ENCODE results near the gene TRMT2A.

The TRMT2A gene

GRCh38 chr22:20149257-20150250, 32.5 kb upstream of the TRMT2A start:
- no peak for DNase-seq (ENCODE audit: low read depth in 2 of 2)

- no peak for DNase-seq (ENCODE audit: low read depth in 2 of 2)
These were observed 31.4 kb upstream of the TRMT2A start for GRCh38 chr22:20148414-20148813.

DNA sequence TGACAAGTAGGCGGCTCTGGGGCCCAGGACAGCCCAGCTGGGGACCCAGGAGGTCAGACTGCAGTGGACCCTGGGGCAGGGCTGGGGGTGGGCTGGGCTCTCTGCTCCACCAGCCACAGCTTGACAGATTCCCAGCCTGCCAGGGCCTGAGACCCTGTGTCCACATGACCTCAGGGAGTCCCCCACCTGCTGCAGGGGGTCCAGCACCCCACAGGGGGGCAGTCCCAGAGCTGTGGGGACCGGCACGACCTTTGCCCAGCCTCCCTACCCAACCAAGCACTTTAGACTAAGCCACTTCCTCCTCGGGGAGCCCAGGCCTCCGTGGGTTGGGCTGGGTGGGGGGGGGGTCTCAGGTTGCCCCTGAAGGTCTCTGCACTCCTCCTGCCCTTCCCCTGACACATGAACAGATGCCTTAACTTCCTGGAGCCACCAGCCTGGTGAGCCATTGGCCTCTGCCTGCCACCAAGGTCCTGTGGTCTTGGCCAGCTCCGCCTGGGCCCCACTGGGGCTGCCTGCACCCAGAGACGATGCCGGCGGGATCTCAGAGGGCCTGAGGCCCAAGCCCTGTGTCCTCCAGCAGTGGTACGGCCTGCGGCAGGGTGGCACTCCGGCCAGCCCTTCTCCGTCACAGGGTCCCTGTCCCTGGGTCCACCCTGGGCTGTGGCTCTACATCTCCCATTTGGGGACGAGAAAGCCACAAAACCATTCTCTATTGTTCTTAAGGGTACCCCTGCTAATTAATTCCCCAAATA, 30.4 kb upstream of the TRMT2A start:
- DNase-seq (ENCODE audit: low read depth in 2 of 2), result no peak

DNA sequence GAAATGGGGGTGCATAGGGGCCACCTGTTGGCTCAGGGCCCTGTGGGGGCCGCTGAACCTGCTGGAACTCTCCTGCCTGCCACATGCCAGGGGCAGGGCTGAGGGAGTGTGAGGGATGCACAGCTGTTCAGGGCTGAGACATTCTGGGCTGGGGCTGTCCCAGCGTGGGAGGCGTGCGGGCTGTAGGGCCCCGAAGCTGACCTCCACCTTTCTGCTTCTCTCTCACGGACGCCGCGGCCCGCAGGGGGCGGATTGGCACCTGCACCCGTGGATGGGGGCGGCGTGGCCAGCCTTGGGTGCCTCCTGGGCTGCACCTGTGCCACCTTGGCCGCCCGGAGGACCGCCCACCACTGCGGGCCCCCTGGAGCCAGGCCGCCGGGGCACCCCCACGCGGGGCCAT, 29.8 kb upstream of the TRMT2A start:
- no peak for DNase-seq (ENCODE audit: low read depth in 2 of 2)

DNA sequence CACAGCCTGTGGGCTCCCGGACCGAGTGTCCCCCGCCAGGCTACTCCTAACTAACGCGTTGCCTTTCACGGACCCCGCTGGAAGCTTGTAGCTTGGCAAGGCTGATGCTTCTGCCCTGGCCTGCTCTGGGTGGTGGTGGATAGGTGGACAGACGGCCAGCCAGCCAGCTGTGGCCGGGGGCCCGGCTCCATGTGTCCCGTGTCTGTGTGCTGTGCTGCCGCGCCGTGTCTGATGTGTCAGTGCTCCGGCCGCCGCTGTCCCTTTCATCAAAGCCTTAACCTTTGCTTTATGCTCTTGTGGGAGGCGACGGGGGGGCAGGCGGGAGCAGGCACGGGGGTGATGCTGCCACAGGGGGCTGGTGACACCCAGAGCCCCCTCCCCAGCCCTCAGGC, 28.8 kb upstream of the TRMT2A start:
- no peak for DNase-seq (ENCODE audit: low read depth in 2 of 2)

DNA sequence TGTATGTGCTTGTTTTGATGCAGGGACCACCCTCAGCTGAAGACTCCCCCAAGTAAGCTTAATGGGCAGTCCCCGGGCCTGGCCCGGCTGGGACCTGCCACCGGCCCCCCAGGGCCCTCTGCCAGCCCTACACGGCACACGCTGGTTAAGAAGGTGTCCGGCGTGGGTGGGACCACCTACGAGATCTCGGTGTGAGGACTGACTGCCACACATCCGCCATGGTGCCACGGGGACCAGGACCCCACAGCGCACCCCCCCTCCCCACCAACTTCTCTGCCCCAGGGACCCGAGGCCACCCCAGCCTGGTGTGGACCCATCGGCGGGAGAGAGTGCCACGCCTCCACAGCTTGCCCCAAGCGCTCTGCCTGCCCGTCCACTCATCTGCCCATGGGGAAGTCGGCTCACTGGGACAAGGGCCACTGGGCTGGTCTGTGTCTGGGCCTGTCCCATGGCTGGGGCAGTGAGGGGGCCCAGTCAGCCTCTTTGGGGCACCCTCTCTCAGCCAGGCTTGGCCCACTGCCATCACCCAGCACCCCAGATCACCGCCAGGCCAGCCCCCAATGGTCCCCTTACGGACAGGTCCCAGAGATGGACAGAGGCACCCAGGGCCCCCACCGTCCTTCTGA, 28.3 kb upstream of the TRMT2A start:
- DNase-seq (ENCODE audit: low read depth in 2 of 2), result no peak

GRCh38 chr22:20143883-20144665, 27.0 kb upstream of the TRMT2A start:
- no peak for DNase-seq (ENCODE audit: low read depth in 2 of 2)

GRCh38 chr22:20142711-20143621, 25.9 kb upstream of the TRMT2A start:
- no peak for DNase-seq (ENCODE audit: low read depth in 2 of 2)

- DNase-seq (ENCODE audit: low read depth in 2 of 2), result no peak
These were observed 24.4 kb upstream of the TRMT2A start for GRCh38 chr22:20141186-20142077.

DNA sequence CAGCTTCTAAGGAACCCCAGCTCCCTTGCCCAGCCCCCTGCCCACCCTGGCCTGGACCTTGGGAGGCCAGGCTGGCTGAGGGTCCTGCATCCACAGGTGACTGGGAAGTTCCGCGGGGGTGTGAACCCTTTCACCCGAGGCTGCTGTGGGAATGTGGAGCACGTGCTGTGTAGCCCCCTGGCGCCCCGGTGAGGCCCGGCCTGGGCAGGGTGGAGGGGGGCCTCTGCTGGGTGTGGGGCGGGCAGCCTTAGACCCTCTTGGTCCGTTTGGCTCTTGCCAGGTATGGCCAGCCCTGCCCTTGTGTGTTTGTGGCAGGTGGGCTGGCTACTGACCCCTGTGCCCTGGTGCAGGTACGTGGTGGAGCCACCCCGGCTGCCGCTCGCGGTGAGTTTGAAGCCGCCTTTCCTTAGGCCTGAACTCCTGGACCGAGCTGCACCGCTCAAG, 23.5 kb upstream of the TRMT2A start:
- DNase-seq (ENCODE audit: low read depth in 2 of 2), result no peak

GRCh38 chr22:20140107-20140445, 23.1 kb upstream of the TRMT2A start:
- no peak for DNase-seq (ENCODE audit: low read depth in 2 of 2)

- no peak for DNase-seq (ENCODE audit: low read depth in 2 of 2)
These were observed 22.5 kb upstream of the TRMT2A start for GRCh38 chr22:20139391-20140106.

- no peak for DNase-seq (ENCODE audit: low read depth in 2 of 2)
These were observed 21.8 kb upstream of the TRMT2A start for GRCh38 chr22:20138868-20139267.

- DNase-seq (ENCODE audit: low read depth in 2 of 2), result no peak
These were observed 21.4 kb upstream of the TRMT2A start for GRCh38 chr22:20138417-20138738.

DNA sequence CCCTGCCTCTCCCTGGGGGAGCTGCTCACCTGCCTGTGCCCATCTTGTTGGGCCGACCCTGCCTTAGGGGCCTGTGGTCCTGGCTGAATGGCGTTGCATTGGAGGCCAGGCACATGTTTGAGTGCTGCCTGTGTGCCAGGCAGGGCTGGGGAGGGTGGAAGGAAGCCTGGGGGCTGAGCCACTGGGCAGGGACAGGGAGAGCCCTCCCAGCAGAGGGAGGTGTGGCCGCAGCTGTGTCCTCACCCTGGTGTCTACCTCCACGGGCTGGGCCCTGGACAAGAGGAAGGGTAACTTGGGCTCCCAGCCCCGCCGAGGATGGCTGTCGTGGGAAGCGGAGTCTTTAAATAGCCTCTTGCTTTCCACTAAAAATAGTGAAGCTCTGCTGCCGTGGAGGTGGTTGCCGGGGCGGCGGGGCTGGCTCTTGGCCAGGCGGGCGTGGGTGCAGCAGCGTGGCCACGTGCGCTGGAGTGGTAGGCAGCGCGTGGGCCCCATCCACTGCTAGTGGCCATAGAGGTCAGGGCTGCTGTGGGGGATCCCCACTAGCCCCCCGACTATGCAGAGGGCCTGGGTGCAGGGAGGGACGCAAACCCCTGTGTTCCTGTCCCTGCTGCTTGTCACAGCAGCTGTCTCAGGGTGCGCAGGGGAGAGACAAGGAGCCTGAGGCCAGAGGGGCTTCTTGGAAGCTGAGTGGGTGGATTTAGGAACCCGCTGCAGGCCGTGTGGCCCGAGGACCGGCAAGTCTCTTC, 20.8 kb upstream of the TRMT2A start:
- DNase-seq (ENCODE audit: low read depth in 2 of 2), result no peak

- no peak for DNase-seq (ENCODE audit: low read depth in 2 of 2)
These were observed 20.1 kb upstream of the TRMT2A start for GRCh38 chr22:20137113-20137512.

DNA sequence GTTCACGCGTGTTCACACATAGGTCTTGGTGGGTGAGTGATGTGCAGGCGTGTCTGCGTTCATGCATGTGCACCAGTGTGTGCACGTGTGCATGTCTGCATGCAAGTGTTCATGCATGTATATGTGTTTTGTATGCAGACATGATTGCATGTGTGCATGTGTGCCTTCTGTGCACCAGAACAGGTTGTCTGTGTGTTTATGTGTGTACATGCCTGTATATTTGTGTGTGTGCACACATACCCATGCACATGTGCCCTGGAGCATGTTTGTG, 19.5 kb upstream of the TRMT2A start:
- DNase-seq (ENCODE audit: low read depth in 2 of 2), result no peak

DNA sequence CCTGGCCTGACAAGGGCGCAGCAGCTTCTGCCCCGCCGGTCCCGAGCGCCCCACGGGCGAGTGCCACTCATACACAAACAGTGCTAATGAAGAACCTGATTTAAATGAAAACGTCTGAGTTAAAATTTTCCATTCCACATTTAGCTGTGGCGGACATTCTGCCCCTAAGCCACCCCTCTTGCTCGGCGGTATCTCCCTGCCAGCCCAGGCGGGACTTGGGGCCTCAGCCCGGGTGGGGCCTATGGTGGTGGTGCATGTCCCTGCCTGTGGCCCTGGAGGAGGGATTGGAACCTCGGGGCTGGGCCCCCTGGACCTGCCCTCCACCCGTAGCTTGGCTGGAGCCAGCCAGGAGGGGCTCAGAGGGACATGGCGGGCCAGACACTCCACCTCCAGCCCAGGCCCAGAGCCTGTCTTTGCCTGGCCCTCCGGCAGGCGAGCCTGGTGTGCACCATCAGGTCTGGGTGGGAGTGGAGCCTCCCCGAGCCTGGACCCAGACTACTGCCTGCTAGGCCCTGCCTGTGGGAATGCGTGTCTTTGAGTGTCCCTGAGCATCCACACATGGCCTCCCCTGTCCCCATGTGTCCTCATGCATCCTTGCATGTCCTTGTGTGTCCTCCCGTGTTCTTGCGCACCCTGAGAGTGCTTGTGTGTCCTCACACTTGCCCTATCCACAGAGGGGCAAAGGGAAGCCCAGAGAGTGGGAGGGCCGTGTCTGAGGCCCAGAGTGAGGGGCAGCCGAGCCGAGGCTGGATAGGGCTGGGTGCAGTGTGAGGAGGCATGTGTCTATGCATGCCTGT, 19.0 kb upstream of the TRMT2A start:
- DNase-seq (ENCODE audit: low read depth in 2 of 2), result no peak

Measured in stimulated activated CD4-positive, alpha-beta T cell treated with anti-CD3 and anti-CD28 coated beads, Interleukin-12 subunit alpha, Interleukin-12 subunit beta, amount 100 ng/mL, for 24 hours (primary cell).